Measurements from ENCODE around the gene TMEM185A. TPM values are rescaled to one million over a fixed set of nuclear protein-coding genes. Genes with fewer than 3 reads are reported as not detected.
A peak's percentile ranks its signal among the peaks of the same experiment; 100 is the strongest.

Gene TMEM185A
- total RNA-seq, 1 donor from 2014 or later: 11.0 TPM

GRCh38 chrX:149648932-149649331, 17.3 kb upstream of the TMEM185A start:
- DNase-seq (ENCODE audit: low read depth): no peak
- TF ChIP-seq CTCF (conservative IDR thresholded peaks at IDR 0.05; ENCODE audit: low read depth, low read length): no peak

DNA sequence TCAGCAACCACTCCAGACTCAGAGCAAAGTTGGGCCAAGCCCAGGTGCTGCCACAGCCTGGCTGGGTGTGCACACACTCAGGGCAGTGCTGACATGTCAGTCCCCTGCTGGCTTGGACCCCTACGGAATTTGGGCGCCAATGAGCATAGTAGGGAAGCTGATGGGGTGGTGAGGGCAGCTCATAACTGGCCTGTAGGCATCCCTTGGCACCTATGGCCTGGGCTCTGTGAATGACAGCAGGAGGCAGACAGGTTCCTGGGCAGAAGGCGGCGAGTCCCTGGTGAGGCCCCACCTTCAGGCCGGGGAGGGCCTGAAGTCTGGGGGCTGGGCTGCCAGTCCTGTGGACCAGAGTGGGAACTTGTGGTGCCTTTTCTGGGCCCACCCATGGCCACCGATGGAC, 15.9 kb upstream of the TMEM185A start:
- no peak for DNase-seq (ENCODE audit: low read depth)

More at GRCh38 chrX:149648932-149649331, 17.3 kb upstream of the TMEM185A start:
- H3K4me3 ChIP-seq (ENCODE audit: low read depth, low read length): no peak overlapping the region

GRCh38 chrX:149643496-149643895, 11.9 kb upstream of the TMEM185A start:
- no peak overlapping the region for H3K4me3 ChIP-seq (ENCODE audit: low read depth, low read length)
- DNase-seq (ENCODE audit: low read depth): no peak
- no peak for TF ChIP-seq CTCF (conservative IDR thresholded peaks at IDR 0.05; ENCODE audit: low read depth, low read length)

More for the DNA sequence above, 15.9 kb upstream of the TMEM185A start:
- TF ChIP-seq CTCF (conservative IDR thresholded peaks at IDR 0.05; ENCODE audit: low read depth, low read length): no peak
- no peak overlapping the region for H3K4me3 ChIP-seq (ENCODE audit: low read depth, low read length)

DNA sequence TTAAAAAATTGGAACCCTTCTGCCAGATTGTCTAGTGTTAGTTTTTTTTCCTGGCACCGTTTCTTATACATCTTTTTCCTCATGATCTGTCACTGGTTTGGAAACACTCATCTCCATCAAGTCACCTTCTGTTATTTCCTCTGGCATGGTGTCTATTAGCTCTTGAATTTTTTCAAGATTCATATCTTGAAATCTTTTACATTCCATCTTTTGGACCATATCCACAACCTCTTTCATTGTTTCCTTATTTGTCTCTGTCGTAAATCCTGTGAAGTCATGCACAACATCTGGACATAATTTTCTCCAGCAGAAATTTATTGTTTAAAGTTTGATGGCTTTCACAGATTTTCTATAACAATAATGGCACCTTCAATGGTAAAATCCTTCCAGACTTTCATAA, 10.2 kb upstream of the TMEM185A start:
- no peak for TF ChIP-seq CTCF (conservative IDR thresholded peaks at IDR 0.05; ENCODE audit: low read depth, low read length)
- no peak for DNase-seq (ENCODE audit: low read depth)
- H3K4me3 ChIP-seq (ENCODE audit: low read depth, low read length): no peak overlapping the region

DNA sequence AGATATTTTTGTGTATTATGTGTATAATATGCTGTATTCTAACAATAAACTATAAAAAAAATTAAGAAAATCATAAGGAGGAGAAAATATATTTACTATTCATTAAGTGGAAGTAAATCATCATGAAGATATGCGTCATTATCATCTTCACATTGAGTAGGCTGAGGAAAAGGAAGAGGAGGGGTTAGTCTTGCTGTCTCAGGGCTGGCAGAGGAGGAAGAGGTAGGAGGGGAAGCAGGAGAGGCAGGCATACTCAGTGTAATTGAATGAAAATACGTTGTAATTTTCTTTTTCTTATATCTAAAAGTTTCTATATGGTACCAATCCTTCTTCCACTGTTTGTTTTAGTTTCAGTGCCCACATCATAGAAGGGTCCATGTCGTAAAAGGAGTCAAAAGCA, 9.8 kb upstream of the TMEM185A start:
- H3K4me3 ChIP-seq (ENCODE audit: low read depth, low read length): no peak overlapping the region
- DNase-seq (ENCODE audit: low read depth): no peak
- TF ChIP-seq CTCF (conservative IDR thresholded peaks at IDR 0.05; ENCODE audit: low read depth, low read length): no peak

DNA sequence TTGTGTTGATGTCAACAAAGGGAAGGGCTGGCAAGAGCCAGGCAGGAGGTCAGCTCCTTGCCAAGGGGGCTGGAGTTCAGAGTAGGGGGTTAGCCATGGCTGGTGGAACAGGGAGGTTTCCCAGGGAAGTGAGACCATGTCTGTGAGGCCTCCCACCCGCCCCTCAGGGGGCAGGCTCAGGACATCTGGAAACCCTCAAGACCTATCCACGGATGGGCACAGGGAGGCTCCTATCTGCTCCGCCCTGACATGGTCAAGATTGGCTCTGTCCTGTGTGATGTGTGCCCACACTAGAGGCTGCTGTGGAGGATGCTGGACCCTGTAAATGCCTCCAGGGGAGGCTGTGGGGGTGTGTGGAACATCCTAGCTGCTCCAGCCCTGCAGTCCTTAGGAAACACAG, 8.0 kb upstream of the TMEM185A start:
- no peak for TF ChIP-seq CTCF (conservative IDR thresholded peaks at IDR 0.05; ENCODE audit: low read depth, low read length)
- no peak overlapping the region for H3K4me3 ChIP-seq (ENCODE audit: low read depth, low read length)
- DNase-seq (ENCODE audit: low read depth): no peak

DNA sequence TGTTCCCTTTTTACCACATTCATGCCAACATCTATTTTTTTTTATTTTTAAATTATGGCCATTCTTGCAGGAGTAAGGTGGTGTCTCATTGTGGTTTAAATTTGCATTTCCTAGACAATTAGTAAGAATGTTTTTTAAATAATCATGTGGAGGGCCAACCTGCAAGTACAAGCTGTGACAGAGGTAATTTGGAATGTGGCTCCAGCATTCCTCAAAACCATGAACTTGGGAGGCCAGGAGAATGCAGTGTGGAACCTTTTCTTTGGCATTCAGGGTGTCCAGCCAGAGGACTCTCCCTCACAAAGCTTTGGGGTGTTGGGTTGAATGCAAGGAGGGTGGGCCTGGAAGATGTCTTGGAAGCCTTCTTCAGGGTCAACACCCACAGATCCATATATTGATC, 7.3 kb upstream of the TMEM185A start:
- DNase-seq (ENCODE audit: low read depth): peak; percentile 27
- no peak overlapping the region for H3K4me3 ChIP-seq (ENCODE audit: low read depth, low read length)
- TF ChIP-seq CTCF (conservative IDR thresholded peaks at IDR 0.05; ENCODE audit: low read depth, low read length): no peak
